C4-2B (cell line): ENCODE data around the gene R3HDM1.

Experiments
- H3K27ac ChIP-seq: fragments of 450-650 bp; 2 replicates; pipeline ENCODE4 v1.5.1; 2017
- ZFX ChIP-seq: fragments of 450-650 bp; IDR thresholded peaks from 2 replicates; pipeline ENCODE4 v1.6.1; 2017
- TF ChIP-seq, protein P1 (sequence below): fragments of 450-650 bp; conservative IDR thresholded peaks from 2 replicates; pipeline ENCODE4 v1.5.1; 2017; ENCODE audit warnings: mild to moderate bottlenecking

R3HDM1 gene

DNA sequence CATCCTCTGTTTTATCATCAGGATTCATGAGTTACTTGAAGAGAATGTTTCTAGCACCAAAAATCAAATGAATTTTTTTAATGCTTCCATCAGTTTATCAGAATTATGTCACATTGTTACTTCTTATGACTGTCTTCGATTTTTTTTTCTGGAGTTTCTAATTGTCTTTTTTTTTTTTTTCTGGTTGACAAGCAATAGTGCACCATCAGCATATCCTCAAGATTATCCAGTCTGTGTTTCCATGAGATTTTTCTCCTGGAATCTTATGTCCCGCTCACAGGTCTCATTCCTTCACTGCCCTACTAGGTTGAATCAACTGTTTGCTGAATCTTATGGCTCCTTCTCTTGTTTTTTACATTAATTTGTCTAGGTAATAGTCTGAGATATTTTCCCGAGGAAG is 16.0 kb downstream of the R3HDM1 start:
- TF ChIP-seq, protein P1, sequence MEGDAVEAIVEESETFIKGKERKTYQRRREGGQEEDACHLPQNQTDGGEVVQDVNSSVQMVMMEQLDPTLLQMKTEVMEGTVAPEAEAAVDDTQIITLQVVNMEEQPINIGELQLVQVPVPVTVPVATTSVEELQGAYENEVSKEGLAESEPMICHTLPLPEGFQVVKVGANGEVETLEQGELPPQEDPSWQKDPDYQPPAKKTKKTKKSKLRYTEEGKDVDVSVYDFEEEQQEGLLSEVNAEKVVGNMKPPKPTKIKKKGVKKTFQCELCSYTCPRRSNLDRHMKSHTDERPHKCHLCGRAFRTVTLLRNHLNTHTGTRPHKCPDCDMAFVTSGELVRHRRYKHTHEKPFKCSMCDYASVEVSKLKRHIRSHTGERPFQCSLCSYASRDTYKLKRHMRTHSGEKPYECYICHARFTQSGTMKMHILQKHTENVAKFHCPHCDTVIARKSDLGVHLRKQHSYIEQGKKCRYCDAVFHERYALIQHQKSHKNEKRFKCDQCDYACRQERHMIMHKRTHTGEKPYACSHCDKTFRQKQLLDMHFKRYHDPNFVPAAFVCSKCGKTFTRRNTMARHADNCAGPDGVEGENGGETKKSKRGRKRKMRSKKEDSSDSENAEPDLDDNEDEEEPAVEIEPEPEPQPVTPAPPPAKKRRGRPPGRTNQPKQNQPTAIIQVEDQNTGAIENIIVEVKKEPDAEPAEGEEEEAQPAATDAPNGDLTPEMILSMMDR: no peak
- TF ChIP-seq ZFX: no peak
- no peak overlapping the region for H3K27ac ChIP-seq

DNA sequence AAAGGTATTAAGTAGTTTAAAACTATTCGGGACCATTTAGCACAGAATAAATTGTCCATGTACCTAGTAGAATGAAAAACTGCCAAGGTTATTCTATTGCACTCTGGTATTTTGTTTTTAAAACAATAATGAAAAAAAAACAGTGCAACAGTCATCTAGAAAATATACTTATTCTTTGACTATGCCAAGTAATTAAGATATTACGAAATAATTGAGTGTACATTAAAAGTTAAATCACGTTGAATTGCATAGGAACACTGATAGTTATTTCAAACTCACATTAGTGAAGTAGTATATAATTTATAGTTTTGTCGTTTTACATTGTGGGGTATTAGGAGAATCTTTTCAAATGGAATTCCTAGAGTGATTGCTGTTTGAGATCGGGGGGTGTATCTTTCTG is 20.1 kb downstream of the R3HDM1 start:
- no peak overlapping the region for H3K27ac ChIP-seq
- TF ChIP-seq, protein P1: no peak
- TF ChIP-seq ZFX: no peak

DNA sequence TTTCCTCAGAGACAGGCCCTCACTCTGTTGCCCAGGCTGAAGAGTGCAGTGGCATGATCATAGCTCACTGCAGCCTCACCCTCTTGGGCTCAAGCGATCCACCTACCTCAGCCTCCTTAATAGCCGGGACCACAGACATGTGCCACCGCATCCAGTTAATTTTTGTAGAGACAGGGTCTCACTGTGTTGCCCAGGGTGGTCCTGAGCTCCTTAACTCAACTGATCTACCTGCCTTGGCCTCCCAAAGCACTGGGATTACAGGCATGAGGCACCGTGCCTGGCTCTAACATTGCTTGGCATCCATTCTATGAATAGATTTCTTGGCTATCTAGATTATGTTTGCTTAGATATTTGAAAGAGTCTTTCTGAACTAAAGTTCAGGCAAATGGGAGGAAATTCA is 21.6 kb downstream of the R3HDM1 start:
- no peak for TF ChIP-seq ZFX
- H3K27ac ChIP-seq: no peak overlapping the region

GRCh38 chr2:135555311-135555710 is 24.0 kb downstream of the R3HDM1 start:
- TF ChIP-seq, protein P1: no peak
- H3K27ac ChIP-seq: no peak overlapping the region

- no peak for TF ChIP-seq ZFX
- TF ChIP-seq, protein P1: no peak
- H3K27ac ChIP-seq: no peak overlapping the region
These were observed 26.2 kb downstream of the R3HDM1 start for GRCh38 chr2:135557530-135557929.

- TF ChIP-seq, protein P1: no peak
- no peak for TF ChIP-seq ZFX
These were observed 30.6 kb downstream of the R3HDM1 start for GRCh38 chr2:135561925-135562324.

DNA sequence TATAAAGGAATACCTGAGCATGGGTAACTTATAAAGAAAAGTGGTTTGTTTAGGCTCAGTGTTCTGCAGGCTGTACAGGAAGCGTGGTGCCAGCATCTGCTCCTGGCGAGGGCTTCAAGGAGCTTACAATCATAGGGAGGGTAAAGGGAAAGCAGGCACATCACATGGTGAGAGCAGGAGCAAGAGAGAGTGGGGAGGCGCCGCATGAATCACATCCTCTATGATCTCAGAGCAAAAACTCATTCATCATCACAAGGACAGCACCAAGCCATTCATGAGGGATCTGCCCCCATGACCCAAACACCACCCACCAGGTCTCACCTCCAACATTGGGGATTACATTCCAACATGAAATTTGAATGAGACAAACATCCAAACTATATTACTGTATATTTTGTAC is 32.5 kb downstream of the R3HDM1 start:
- H3K27ac ChIP-seq: no peak overlapping the region
- TF ChIP-seq, protein P1: no peak

More at GRCh38 chr2:135561925-135562324, 30.6 kb downstream of the R3HDM1 start:
- no peak overlapping the region for H3K27ac ChIP-seq

DNA sequence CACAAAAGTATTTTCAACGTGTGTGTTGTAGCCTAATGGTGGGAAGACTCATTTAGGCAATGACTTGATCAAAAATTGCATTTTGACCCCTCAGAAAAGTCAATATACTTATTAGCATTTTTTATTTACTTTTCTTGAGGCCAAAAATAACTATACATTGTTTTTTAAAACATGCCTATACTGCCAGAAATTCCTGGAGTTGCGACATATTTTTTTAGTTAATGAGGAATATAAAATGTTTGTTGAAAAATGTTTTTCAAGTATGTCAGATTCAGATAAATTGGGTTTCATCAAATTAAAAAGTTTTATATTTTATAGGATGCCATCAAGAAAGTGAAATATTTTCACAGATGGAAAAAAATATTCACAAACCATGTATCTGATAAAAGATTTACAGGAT is 39.6 kb downstream of the R3HDM1 start:
- TF ChIP-seq ZFX: no peak
- TF ChIP-seq, protein P1: no peak
- no peak overlapping the region for H3K27ac ChIP-seq
